Loucy (cell line): ENCODE results near the gene CEL.

Experiments used
- H2AFZ ChIP-seq: fragments of 200-600 bp; sonication (generic); 2 replicates; pipeline ENCODE4 v1.6.0; 2016; ENCODE audit warnings: antibody characterized with exemption, mild to moderate bottlenecking, low read length, moderate library complexity
- H3F3A ChIP-seq: fragments of 200-600 bp; 2 replicates; pipeline ENCODE4 v1.6.0; 2016; ENCODE audit warnings: antibody characterized with exemption, low read depth, mild to moderate bottlenecking
- H3K27me3 ChIP-seq: fragments of 200-600 bp; sonication (generic); 2 replicates; pipeline ENCODE4 v1.6.1; 2014; ENCODE audit warnings: low read length, mild to moderate bottlenecking; ENCODE audit not compliant: insufficient read depth, poor library complexity, severe bottlenecking
- H3K36me3 ChIP-seq: fragments of 200-600 bp; sonication (generic); 2 replicates; pipeline ENCODE4 v1.6.1; 2016; ENCODE audit warnings: low read length; ENCODE audit not compliant: insufficient read depth
- H3K4me1 ChIP-seq: fragments of 200-600 bp; sonication (generic); 2 replicates; pipeline ENCODE4 v1.5.1; 2014; ENCODE audit warnings: low read length, mild to moderate bottlenecking; ENCODE audit not compliant: insufficient read depth, poor library complexity, severe bottlenecking
- H3K4me2 ChIP-seq: fragments of 200-600 bp; sonication (generic); 2 replicates; pipeline ENCODE4 v1.6.0; 2014; ENCODE audit warnings: antibody characterized with exemption, low read length, low read depth, mild to moderate bottlenecking; ENCODE audit not compliant: poor library complexity, severe bottlenecking
- H3K4me3 ChIP-seq: fragments of 200-600 bp; sonication (generic); 2 replicates; pipeline ENCODE4 v1.5.1; 2014; ENCODE audit warnings: low read length, mild to moderate bottlenecking, mixed read lengths; ENCODE audit not compliant: poor library complexity, severe bottlenecking
- H3K79me2 ChIP-seq: fragments of 200-600 bp; sonication (generic); 2 replicates; pipeline ENCODE4 v1.6.1; 2014; ENCODE audit warnings: low read length; ENCODE audit not compliant: insufficient read depth
- H3K9ac ChIP-seq: fragments of 200-600 bp; sonication (generic); 2 replicates; pipeline ENCODE4 v1.6.0; 2014; ENCODE audit warnings: mild to moderate bottlenecking, low read depth, low read length, moderate library complexity; ENCODE audit not compliant: poor library complexity, severe bottlenecking
- H3K9me2 ChIP-seq: fragments of 200-600 bp; sonication (generic); replicated peaks from 2 replicates; pipeline ENCODE4 v1.6.1; 2016; ENCODE audit warnings: low read depth, low read length, mixed read lengths
- H3K9me3 ChIP-seq: fragments of 200-600 bp; sonication (generic); 2 replicates; pipeline ENCODE4 v1.6.1; 2014; ENCODE audit warnings: mild to moderate bottlenecking, antibody characterized with exemption, low read length, low read depth; ENCODE audit not compliant: insufficient read depth
- H4K20me1 ChIP-seq: fragments of 200-600 bp; sonication (generic); 2 replicates; pipeline ENCODE4 v1.6.0; 2014; ENCODE audit warnings: antibody characterized with exemption, low read length, mild to moderate bottlenecking; ENCODE audit not compliant: insufficient read depth, poor library complexity, severe bottlenecking
- EZH2phosphoT487 ChIP-seq: fragments of 200-600 bp; IDR thresholded peaks from 2 replicates; pipeline ENCODE4 v1.6.1; 2018; ENCODE audit warnings: antibody characterized with exemption, mild to moderate bottlenecking, moderate library complexity, borderline replicate concordance
- TF ChIP-seq, protein P1 (sequence below): fragments of 200-600 bp; sonication (generic); conservative IDR thresholded peaks from 2 replicates; pipeline ENCODE4 v1.5.1; 2014; ENCODE audit warnings: mild to moderate bottlenecking, antibody characterized with exemption, low read length

Gene CEL

DNA sequence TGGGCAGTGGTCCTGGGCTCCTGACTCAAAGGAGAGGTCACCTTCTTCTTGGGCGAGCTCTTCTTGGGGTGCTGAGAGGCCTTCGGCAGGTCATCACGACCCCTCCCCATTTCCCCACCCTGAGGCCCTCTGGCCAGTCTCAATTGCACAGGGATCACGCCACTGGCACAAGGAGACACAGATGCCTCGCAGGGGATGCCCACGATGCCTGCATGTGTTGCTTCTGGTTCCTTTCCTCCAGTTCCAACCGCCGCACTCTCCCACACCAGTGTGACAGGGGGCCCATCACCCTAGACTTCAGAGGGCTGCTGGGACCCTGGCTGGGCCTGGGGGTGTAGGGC is 1.3 kb downstream of the CEL start:
- Histone ChIP-seq H3K4me3 (no peak overlapping the region), H3F3A (peaks cover 8% of the 10 kb centered on the region), H3K9ac (peak overlapping the region; percentile 21), H4K20me1 (no peaks in the 10 kb centered on the region), H3K9me3 (no peaks in the 10 kb centered on the region), H3K4me2 (peak overlapping the region; percentile 23), H3K36me3 (peaks cover 4% of the 10 kb centered on the region; the same call in 1 of the 2 replicates), H2AFZ (no peak overlapping the region), H3K79me2 (peaks cover 5% of the 10 kb centered on the region; the same call in 1 of the 2 replicates), H3K9me2 (no peaks in the 10 kb centered on the region), H3K27me3 (no peaks in the 10 kb centered on the region), H3K4me1 (peaks cover 47% of the 10 kb centered on the region)
- TF ChIP-seq EZH2phosphoT487, result no peak
- TF ChIP-seq, protein P1, sequence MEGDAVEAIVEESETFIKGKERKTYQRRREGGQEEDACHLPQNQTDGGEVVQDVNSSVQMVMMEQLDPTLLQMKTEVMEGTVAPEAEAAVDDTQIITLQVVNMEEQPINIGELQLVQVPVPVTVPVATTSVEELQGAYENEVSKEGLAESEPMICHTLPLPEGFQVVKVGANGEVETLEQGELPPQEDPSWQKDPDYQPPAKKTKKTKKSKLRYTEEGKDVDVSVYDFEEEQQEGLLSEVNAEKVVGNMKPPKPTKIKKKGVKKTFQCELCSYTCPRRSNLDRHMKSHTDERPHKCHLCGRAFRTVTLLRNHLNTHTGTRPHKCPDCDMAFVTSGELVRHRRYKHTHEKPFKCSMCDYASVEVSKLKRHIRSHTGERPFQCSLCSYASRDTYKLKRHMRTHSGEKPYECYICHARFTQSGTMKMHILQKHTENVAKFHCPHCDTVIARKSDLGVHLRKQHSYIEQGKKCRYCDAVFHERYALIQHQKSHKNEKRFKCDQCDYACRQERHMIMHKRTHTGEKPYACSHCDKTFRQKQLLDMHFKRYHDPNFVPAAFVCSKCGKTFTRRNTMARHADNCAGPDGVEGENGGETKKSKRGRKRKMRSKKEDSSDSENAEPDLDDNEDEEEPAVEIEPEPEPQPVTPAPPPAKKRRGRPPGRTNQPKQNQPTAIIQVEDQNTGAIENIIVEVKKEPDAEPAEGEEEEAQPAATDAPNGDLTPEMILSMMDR, result no peak

DNA sequence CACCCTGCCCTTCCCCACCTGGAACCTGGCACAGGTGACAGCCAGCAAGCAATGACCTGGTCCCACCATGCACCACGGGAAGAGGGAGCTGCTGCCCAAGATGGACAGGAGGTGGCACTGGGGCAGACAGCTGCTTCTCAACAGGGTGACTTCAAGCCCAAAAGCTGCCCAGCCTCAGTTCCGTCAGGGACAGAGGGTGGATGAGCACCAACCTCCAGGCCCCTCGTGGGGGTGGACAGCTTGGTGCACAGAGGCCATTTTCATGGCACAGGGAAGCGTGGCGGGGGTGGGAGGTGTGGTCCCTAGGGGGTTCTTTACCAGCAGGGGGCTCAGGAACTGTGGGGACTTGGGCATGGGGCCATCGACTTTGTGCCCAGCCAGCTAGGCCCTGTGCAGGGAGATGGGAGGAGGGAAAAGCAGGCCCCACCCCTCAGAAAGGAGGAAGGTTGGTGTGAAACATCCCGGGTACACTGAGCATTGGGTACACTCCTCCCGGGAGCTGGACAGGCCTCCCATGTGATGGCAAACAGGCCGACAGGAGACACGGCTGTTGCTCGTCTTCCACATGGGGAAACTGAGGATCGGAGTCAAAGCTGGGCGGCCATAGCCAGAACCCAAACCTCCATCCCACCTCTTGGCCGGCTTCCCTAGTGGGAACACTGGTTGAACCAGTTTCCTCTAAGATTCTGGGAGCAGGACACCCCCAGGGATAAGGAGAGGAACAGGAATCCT is 1.9 kb downstream of the CEL start:
- Histone ChIP-seq H4K20me1 (no peaks in the 10 kb centered on the region), H3K9ac (peak overlapping the region; percentile 21), H3K4me1 (peaks cover 42% of the 10 kb centered on the region), H3K27me3 (no peaks in the 10 kb centered on the region), H2AFZ (no peak overlapping the region), H3K4me2 (peak overlapping the region; percentile 23), H3K9me2 (no peaks in the 10 kb centered on the region), H3K4me3 (no peak overlapping the region), H3F3A (peaks cover 8% of the 10 kb centered on the region), H3K9me3 (no peaks in the 10 kb centered on the region), H3K36me3 (no peaks in the 10 kb centered on the region), H3K79me2 (peaks cover 5% of the 10 kb centered on the region; the same call in 1 of the 2 replicates)
- TF ChIP-seq, protein P1, result peak; percentile 28
- no peak for TF ChIP-seq EZH2phosphoT487

DNA sequence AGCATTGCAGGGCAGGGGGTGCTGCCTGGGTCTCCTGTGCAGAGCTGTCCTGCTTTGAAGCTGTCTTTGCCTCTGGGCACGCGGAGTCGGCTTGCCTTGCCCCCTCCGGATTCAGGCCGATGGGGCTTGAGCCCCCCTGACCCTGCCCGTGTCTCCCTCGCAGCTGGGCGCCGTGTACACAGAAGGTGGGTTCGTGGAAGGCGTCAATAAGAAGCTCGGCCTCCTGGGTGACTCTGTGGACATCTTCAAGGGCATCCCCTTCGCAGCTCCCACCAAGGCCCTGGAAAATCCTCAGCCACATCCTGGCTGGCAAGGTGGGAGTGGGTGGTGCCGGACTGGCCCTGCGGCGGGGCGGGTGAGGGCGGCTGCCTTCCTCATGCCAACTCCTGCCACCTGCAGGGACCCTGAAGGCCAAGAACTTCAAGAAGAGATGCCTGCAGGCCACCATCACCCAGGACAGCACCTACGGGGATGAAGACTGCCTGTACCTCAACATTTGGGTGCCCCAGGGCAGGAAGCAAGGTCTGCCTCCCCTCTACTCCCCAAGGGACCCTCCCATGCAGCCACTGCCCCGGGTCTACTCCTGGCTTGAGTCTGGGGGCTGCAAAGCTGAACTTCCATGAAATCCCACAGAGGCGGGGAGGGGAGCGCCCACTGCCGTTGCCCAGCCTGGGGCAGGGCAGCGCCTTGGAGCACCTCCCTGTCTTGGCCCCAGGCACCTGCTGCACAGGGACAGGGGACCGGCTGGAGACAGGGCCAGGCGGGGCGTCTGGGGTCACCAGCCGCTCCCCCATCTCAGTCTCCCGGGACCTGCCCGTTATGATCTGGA is 2.7 kb downstream of the CEL start:
- Histone ChIP-seq H3K4me2 (no peak overlapping the region), H3K4me1 (peaks cover 34% of the 10 kb centered on the region), H3K27me3 (no peaks in the 10 kb centered on the region), H3K9ac (no peak overlapping the region), H3K4me3 (no peak overlapping the region), H3K9me2 (no peaks in the 10 kb centered on the region), H2AFZ (no peak overlapping the region), H4K20me1 (no peaks in the 10 kb centered on the region), H3K9me3 (no peaks in the 10 kb centered on the region), H3K36me3 (no peaks in the 10 kb centered on the region), H3K79me2 (peaks cover 5% of the 10 kb centered on the region; the same call in 1 of the 2 replicates), H3F3A (peaks cover 5% of the 10 kb centered on the region)
- no peak for TF ChIP-seq EZH2phosphoT487
- TF ChIP-seq, protein P1, result no peak
